Stomach (tissue), 9 donors: Measurements from ENCODE around the gene DNAJB1. TPM values are rescaled to one million over a fixed set of nuclear protein-coding genes. Genes with fewer than 3 reads are reported as not detected.

Source experiments
- DNase-seq, 2 donors: peaks; one replicate each; pipeline versions ENCODE4 v3.0.0 to v3.0.0-alpha.2; 2013 to 2019
- H3K27ac ChIP-seq, 5 donors: fragments of 200-600 bp in 4 of 5; sonication (generic) in 4 of 5; one replicate each; pipeline ENCODE4 v1.5.1; 2013 to 2019; ENCODE audit warnings: mild to moderate bottlenecking in 1 of 5, moderate library complexity in 1 of 5
- H3K27me3 ChIP-seq, 3 donors: fragments of 200-600 bp; sonication (generic); one replicate each; pipeline ENCODE4 v1.5.1; 2017 to 2019; ENCODE audit warnings: mixed run types in 1 of 3
- H3K36me3 ChIP-seq, 4 donors: fragments of 200-600 bp; sonication (generic); 1 replicate in 3 of 4; 2 replicates in 1 of 4; pipeline ENCODE4 v1.5.1; 2016 to 2019
- H3K4me1 ChIP-seq, 4 donors: fragments of 200-600 bp; sonication (generic); one replicate each; pipeline ENCODE4 v1.5.1; 2016 to 2019
- H3K4me3 ChIP-seq, 4 donors: fragments of 200-600 bp; sonication (generic) in 3 of 4; one replicate each; pipeline ENCODE4 v1.5.1; 2016 to 2019; ENCODE audit warnings: mild to moderate bottlenecking in 1 of 4
- H3K9me3 ChIP-seq, 4 donors: fragments of 200-600 bp; sonication (generic); one replicate each; pipeline ENCODE4 v1.5.1; 2016 to 2019
- CTCF ChIP-seq, 7 experiments: fragments of 450-650 bp in 4 of 7; fragments of 200-600 bp in 3 of 7; sonication (generic) in 3 of 7; IDR thresholded peaks; one replicate each; pipeline ENCODE4 v1.5.1; 2016 to 2019; ENCODE audit warnings: antibody characterized with exemption in 7 of 7, control low read depth in 2 of 7, mild to moderate bottlenecking in 1 of 7
- EP300 ChIP-seq: sonication (generic); formaldehyde crosslinking; IDR thresholded peaks from one replicate; pipeline ENCODE4 v1.6.1; 2017; ENCODE audit warnings: antibody characterized with exemption
- POLR2A ChIP-seq, 4 donors: fragments of 450-650 bp; IDR thresholded peaks; one replicate each; pipeline ENCODE4 v1.6.1; 2016; ENCODE audit warnings: antibody characterized with exemption in 4 of 4, control low read depth in 2 of 4, mild to moderate bottlenecking in 1 of 4, moderate library complexity in 1 of 4
- POLR2AphosphoS5 ChIP-seq, 3 donors: sonication (generic); formaldehyde crosslinking; IDR thresholded peaks; one replicate each; pipeline ENCODE4 v1.6.1; 2016; ENCODE audit warnings: antibody characterized with exemption in 3 of 3
- WGBS, 5 donors: extraction: QIAGEN DNeasy Blood & Tissue Kit in 3 of 5; methylation state at CpG; one replicate each; pipeline versions ENCODE4 v1.1.5 to v1.1.7; 2013 to 2018; 5-methylcytosine and 5-hydroxymethylcytosine counted together
- intact Hi-C: fragments of 100-400 bp; cut with DNase I; formaldehyde crosslinking; loops from one replicate; pipeline ENCODE4 v1.15.1; 2023; ENCODE audit warnings: low total_unique reads
- polyA plus RNA-seq, 3 donors: library from polyadenylated mRNA; stranded (reverse); fragments of 200-250 nt; gene quantifications; one replicate each; pipeline ENCODE4 v1.2.3, GENCODE V29; 2013
- total RNA-seq, 5 donors: library from RNA; depleted of rRNA; stranded (reverse); fragments of >200 nt; gene quantifications; one replicate each; pipeline versions ENCODE4 v1.1.0 to v1.2.3, GENCODE V29; 2014 to 2016
- donor health status: healthy with polysubstance abuse.
- donor health status: Bipolar disorder and iron deficiency.
- donor health status: healthy.

Gene DNAJB1
- total and polyA plus RNA-seq, 8 donors, result 9.9 to 85.8 (median 50.4) TPM

- Histone ChIP-seq H3K4me1 (peaks cover 12 to 42% (median 37%) of the 10 kb centered on the region in 4 donors), H3K9me3 (no peaks in the 10 kb centered on the region), H3K27me3 (no peaks in the 10 kb centered on the region), H3K36me3 (peaks cover 20 to 65% (median 47%) of the 10 kb centered on the region in 4 donors), H3K27ac (no peak overlapping the region), H3K4me3 (no peak overlapping the region)
- intact Hi-C loops, result loop anchor here (10.0 kb wide), 1 partner anchor 131 kb away; the partner anchor contains the start of gene ZNF333
- no peak for TF ChIP-seq POLR2AphosphoS5 (IDR thresholded peaks at IDR 0.05)
- no peak for TF ChIP-seq CTCF (IDR thresholded peaks at IDR 0.05)
- TF ChIP-seq EP300, result no peak
- TF ChIP-seq POLR2A (IDR thresholded peaks at IDR 0.05), result no peak
- DNase-seq, result no peak
- 89 to 95% (median 91%) methylated on average over 9 to 16 of the region's 16 CpGs for WGBS, 5 donors
These were observed 45.4 kb upstream of the DNAJB1 start for GRCh38 chr19:14563590-14563926.

DNA sequence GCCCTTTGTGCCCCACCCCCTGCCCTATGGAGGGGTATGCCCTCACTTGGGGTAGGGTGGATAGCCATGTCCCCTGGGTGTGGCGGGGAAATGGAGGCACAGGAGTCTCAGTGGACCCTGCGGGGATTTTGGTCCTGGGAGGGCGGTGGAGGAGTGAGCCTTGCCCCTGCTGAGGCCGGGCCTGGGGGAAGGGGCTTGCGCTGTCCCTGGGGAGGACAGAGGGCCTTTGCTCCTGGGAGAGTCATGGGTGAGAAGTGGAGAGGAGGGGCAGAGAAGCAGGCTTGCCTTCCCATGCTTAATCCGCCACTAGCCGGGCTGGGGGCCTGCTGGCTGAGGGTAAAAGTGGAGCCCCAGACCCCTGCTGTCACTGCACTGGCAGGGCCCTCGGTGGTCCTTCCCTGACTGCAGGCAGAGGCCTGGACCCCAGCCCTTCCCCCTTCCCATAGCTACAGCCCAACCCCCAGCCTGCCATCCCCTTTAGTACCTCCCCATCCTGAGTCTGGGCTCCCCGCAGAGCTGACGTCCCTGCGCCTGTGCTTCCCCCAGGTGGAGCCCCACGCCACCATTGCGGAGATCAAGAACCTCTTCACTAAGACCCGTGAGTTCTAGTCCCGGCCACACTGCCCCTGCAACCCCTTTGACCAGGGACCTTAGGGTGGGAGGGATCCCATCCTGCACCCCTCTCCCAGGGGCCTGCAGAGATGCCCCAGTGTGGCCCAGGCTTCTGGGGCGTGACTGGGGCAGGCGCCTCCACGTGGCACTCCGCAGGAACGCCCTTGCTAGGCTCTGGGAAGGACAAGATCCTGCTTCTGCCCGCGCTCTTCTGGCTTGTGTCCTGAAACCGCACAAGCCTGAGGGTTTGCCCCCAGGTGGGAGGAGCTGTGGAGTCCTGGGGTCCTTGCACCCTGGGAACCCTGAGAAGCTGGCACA lies 44.7 kb upstream of the DNAJB1 start:
- WGBS, 5 donors, result 76 to 84% (median 79%) methylated on average over 17 to 23 of the region's 23 CpGs
- peaks cover 12 to 37% (median 33%) of the 10 kb centered on the region in 4 donors for H3K4me1 ChIP-seq
- intact Hi-C loops, result loop anchor here (10.0 kb wide), 1 partner anchor 132 kb away; the partner anchor contains the start of gene ZNF333
- no peaks in the 10 kb centered on the region for H3K27me3 ChIP-seq
- no peak overlapping the region for H3K4me3 ChIP-seq
- TF ChIP-seq CTCF (IDR thresholded peaks at IDR 0.05), result no peak
- TF ChIP-seq EP300, result no peak
- TF ChIP-seq POLR2AphosphoS5 (IDR thresholded peaks at IDR 0.05), result no peak
- no peak for TF ChIP-seq POLR2A (IDR thresholded peaks at IDR 0.05)
- DNase-seq, result no peak
- peak overlapping the region in 4 of 5 donors; percentile 33 to 79 (median 55) for H3K27ac ChIP-seq
- peaks cover 20 to 60% (median 44%) of the 10 kb centered on the region in 4 donors for H3K36me3 ChIP-seq
- H3K9me3 ChIP-seq, result no peaks in the 10 kb centered on the region

- peak in 1 of 2 donors; percentile 61 for DNase-seq
- Histone ChIP-seq H3K9me3 (no peaks in the 10 kb centered on the region), H3K4me3 (peak overlapping the region in 1 of 4 donors; percentile 3), H3K27me3 (no peaks in the 10 kb centered on the region), H3K4me1 (peaks cover 12 to 35% (median 32%) of the 10 kb centered on the region in 4 donors), H3K36me3 (peaks cover 16 to 49% (median 34%) of the 10 kb centered on the region in 4 donors), H3K27ac (peak overlapping the region; percentile 21 to 79 (median 49))
- WGBS, 5 donors, result 47 to 69% (median 58%) methylated on average over 12 to 22 of the region's 22 CpGs
- intact Hi-C loops, result loop anchor here (10.0 kb wide), 1 partner anchor 133 kb away; the partner anchor contains the start of gene ZNF333
- TF ChIP-seq POLR2A (IDR thresholded peaks at IDR 0.05) (no peak), EP300 (no peak)
These were observed 43.7 kb upstream of the DNAJB1 start for GRCh38 chr19:14561847-14562351.

- Histone ChIP-seq H3K36me3 (peaks cover 13 to 43% (median 28%) of the 10 kb centered on the region in 4 donors), H3K27me3 (no peaks in the 10 kb centered on the region), H3K27ac (peak overlapping the region in 4 of 5 donors; percentile 33 to 79 (median 55)), H3K4me3 (no peak overlapping the region), H3K4me1 (peaks cover 19 to 41% (median 38%) of the 10 kb centered on the region in 4 donors), H3K9me3 (no peaks in the 10 kb centered on the region)
- 80 to 86% (median 81%) methylated on average over 6 to 8 of the region's 8 CpGs; no CpG with 5 or more reads in 1 of the 5 donors for WGBS, 5 donors
- intact Hi-C loops, result loop anchor here (10.0 kb wide), 1 partner anchor 134 kb away; the partner anchor contains the start of gene ZNF333
- TF ChIP-seq POLR2AphosphoS5 (IDR thresholded peaks at IDR 0.05) (no peak), CTCF (IDR thresholded peaks at IDR 0.05) (no peak), EP300 (no peak), POLR2A (IDR thresholded peaks at IDR 0.05) (no peak)
- DNase-seq, result no peak
These were observed 43.1 kb upstream of the DNAJB1 start for GRCh38 chr19:14561249-14561648.
